ENCODE data around the gene SSTR4. TPM values are rescaled to one million over a fixed set of nuclear protein-coding genes. Genes with fewer than 3 reads are reported as not detected.
A peak's percentile ranks its signal among the peaks of the same experiment; 100 is the strongest.

Gene SSTR4
- total and polyA plus RNA-seq, 4 donors = not detected

DNA sequence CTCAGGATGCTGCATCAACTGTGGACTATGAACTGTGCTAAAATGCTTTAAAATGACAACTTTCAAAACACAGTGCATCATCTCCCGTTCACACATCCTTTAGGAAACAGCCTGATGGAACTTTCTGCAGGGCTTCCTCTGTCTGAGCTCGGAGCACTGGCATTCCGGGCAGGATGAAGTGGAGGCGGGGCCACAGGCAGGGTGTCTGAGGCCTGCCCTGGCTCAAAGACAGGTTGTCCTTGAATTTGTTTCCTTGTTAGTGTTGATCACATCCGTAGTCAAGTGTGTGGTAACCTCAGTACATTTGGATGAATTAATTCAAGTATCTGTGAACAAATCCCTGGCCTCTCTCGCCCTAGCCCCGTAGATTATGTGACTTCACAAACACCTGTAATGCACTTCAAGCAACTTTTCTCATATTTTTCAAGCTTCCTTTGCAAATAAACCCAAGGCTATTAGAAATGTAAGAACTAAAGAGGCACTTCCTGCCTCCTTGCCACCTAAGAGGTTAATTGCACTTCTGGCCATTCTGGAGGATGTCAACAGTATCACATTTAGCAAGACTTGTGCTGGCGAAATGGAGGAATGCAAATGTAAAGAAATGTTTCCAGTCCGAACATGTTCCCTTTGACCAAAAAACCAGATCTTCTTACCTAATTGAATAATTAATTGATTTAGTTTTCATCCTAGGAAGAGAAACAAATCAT lies 47.9 kb downstream of the SSTR4 start:
- Histone ChIP-seq H3K27ac (ENCODE audit: low read depth in 1 of 2, low read length in 2 of 2) (peak overlapping the region; percentile 17 to 64), H3K9ac (ENCODE audit: low read depth in 1 of 2, low read length in 2 of 2) (no peak overlapping the region), H3K4me1 (ENCODE audit: control insufficient read depth in 4 of 4, insufficient read depth in 4 of 4, low read length in 3 of 4) (peaks cover 0 to 3% (median 0%) of the 10 kb centered on the region in 4 donors), H3K9me3 (ENCODE audit: control insufficient read depth in 4 of 4, low read length in 3 of 4) (no peaks in the 10 kb centered on the region), H3K27me3 (ENCODE audit: control insufficient read depth in 4 of 4, insufficient read depth in 4 of 4, low read length in 3 of 4) (no peaks in the 10 kb centered on the region), H3K36me3 (ENCODE audit: control insufficient read depth in 4 of 4, insufficient read depth in 3 of 4, low read depth in 1 of 4, low read length in 3 of 4) (no peaks in the 10 kb centered on the region), H3K4me3 (ENCODE audit: low read depth in 1 of 3, low read length in 3 of 3) (no peak overlapping the region)
- no peak for DNase-seq (ENCODE audit: low spot score)
- 57% methylated on average over 9 of the region's 9 CpGs for WGBS
- no peak for TF ChIP-seq GABPA (IDR thresholded peaks at IDR 0.05 in 1 of 2, conservative IDR thresholded peaks at IDR 0.05 in 1 of 2)
- peak; percentile 64 for TF ChIP-seq NR2F2 (IDR thresholded peaks at IDR 0.05)
- TF ChIP-seq, protein P1, sequence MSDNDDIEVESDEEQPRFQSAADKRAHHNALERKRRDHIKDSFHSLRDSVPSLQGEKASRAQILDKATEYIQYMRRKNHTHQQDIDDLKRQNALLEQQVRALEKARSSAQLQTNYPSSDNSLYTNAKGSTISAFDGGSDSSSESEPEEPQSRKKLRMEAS (IDR thresholded peaks at IDR 0.05) = peak; percentile 21
- peak; percentile 47 for TF ChIP-seq SP1 (IDR thresholded peaks at IDR 0.05)
- no peak for TF ChIP-seq FOXA1 (IDR thresholded peaks at IDR 0.05)
- TF ChIP-seq HNF4G (IDR thresholded peaks at IDR 0.05) = no peak
- TF ChIP-seq RAD21 (IDR thresholded peaks at IDR 0.05) = peak; percentile 22 to 39
- TF ChIP-seq RXRA (IDR thresholded peaks at IDR 0.05) = peak; percentile 7 to 19
- TF ChIP-seq, protein P2, sequence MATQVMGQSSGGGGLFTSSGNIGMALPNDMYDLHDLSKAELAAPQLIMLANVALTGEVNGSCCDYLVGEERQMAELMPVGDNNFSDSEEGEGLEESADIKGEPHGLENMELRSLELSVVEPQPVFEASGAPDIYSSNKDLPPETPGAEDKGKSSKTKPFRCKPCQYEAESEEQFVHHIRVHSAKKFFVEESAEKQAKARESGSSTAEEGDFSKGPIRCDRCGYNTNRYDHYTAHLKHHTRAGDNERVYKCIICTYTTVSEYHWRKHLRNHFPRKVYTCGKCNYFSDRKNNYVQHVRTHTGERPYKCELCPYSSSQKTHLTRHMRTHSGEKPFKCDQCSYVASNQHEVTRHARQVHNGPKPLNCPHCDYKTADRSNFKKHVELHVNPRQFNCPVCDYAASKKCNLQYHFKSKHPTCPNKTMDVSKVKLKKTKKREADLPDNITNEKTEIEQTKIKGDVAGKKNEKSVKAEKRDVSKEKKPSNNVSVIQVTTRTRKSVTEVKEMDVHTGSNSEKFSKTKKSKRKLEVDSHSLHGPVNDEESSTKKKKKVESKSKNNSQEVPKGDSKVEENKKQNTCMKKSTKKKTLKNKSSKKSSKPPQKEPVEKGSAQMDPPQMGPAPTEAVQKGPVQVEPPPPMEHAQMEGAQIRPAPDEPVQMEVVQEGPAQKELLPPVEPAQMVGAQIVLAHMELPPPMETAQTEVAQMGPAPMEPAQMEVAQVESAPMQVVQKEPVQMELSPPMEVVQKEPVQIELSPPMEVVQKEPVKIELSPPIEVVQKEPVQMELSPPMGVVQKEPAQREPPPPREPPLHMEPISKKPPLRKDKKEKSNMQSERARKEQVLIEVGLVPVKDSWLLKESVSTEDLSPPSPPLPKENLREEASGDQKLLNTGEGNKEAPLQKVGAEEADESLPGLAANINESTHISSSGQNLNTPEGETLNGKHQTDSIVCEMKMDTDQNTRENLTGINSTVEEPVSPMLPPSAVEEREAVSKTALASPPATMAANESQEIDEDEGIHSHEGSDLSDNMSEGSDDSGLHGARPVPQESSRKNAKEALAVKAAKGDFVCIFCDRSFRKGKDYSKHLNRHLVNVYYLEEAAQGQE (IDR thresholded peaks at IDR 0.05) = no peak
- TF ChIP-seq, protein P3, sequence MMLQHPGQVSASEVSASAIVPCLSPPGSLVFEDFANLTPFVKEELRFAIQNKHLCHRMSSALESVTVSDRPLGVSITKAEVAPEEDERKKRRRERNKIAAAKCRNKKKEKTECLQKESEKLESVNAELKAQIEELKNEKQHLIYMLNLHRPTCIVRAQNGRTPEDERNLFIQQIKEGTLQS (IDR thresholded peaks at IDR 0.05) = no peak

DNA sequence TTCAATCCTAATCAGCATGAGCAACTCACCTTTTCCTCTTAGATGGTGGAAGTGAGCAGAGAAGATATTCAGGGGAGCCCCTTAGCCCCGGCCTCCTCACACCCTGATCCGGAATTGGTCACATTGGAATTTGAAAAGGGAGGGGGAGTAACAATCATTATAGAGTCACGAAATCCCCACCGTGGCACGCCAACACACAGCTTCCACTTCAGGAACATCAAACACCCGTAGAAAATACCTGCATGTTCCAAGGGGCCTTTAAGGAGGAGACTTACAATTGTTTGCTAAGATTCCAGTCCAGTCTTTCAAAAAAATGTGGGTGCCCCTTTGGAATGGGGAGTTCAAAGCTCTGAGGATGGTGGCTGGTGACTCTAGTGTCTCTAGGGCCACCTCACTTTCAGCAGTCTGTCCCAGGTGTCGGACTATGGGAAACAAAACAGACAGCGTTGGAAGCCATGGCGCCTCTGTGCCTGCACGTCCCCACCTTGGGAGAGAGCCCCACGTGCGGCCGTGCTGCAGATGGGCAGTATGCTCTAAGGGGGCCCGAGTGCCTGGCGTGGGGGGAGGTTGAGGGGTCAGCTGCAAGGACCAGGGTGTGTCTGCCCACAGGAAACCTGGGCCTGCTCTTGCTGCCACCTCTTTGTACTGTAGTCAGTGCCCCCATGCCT lies 48.6 kb downstream of the SSTR4 start:
- Histone ChIP-seq H3K36me3 (ENCODE audit: control insufficient read depth in 4 of 4, insufficient read depth in 3 of 4, low read depth in 1 of 4, low read length in 3 of 4) (no peaks in the 10 kb centered on the region), H3K4me1 (ENCODE audit: control insufficient read depth in 4 of 4, insufficient read depth in 4 of 4, low read length in 3 of 4) (peaks cover 0 to 3% (median 0%) of the 10 kb centered on the region in 4 donors), H3K27ac (ENCODE audit: low read depth in 1 of 2, low read length in 2 of 2) (peak overlapping the region; percentile 57 to 64), H3K4me3 (ENCODE audit: low read depth in 1 of 3, low read length in 3 of 3) (peak overlapping the region; percentile 21 to 66 (median 26)), H3K27me3 (ENCODE audit: control insufficient read depth in 4 of 4, insufficient read depth in 4 of 4, low read length in 3 of 4) (no peaks in the 10 kb centered on the region), H3K9me3 (ENCODE audit: control insufficient read depth in 4 of 4, low read length in 3 of 4) (no peaks in the 10 kb centered on the region), H3K9ac (ENCODE audit: low read depth in 1 of 2, low read length in 2 of 2) (no peak overlapping the region)
- WGBS = 81% methylated on average over 15 of the region's 15 CpGs
- TF ChIP-seq GABPA (IDR thresholded peaks at IDR 0.05 in 1 of 2, conservative IDR thresholded peaks at IDR 0.05 in 1 of 2) (no peak), EGR1 (IDR thresholded peaks at IDR 0.05; ENCODE audit: low read depth in 2 of 2) (no peak), RXRA (IDR thresholded peaks at IDR 0.05) (no peak), NR2F2 (IDR thresholded peaks at IDR 0.05) (no peak), HNF4A (conservative IDR thresholded peaks at IDR 0.05) (no peak), HNF4G (IDR thresholded peaks at IDR 0.05) (no peak), SP1 (IDR thresholded peaks at IDR 0.05) (no peak), TAF1 (conservative IDR thresholded peaks at IDR 0.05) (no peak), RAD21 (IDR thresholded peaks at IDR 0.05) (no peak), JUND (IDR thresholded peaks at IDR 0.05) (no peak), FOXA2 (IDR thresholded peaks at IDR 0.05) (no peak), YY1 (IDR thresholded peaks at IDR 0.05) (no peak), FOXA1 (IDR thresholded peaks at IDR 0.05) (no peak)
- TF ChIP-seq, protein P4, sequence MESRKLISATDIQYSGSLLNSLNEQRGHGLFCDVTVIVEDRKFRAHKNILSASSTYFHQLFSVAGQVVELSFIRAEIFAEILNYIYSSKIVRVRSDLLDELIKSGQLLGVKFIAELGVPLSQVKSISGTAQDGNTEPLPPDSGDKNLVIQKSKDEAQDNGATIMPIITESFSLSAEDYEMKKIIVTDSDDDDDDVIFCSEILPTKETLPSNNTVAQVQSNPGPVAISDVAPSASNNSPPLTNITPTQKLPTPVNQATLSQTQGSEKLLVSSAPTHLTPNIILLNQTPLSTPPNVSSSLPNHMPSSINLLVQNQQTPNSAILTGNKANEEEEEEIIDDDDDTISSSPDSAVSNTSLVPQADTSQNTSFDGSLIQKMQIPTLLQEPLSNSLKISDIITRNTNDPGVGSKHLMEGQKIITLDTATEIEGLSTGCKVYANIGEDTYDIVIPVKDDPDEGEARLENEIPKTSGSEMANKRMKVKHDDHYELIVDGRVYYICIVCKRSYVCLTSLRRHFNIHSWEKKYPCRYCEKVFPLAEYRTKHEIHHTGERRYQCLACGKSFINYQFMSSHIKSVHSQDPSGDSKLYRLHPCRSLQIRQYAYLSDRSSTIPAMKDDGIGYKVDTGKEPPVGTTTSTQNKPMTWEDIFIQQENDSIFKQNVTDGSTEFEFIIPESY (IDR thresholded peaks at IDR 0.05) = no peak
- TF ChIP-seq, protein P3 (IDR thresholded peaks at IDR 0.05) = no peak
- TF ChIP-seq, protein P2 (IDR thresholded peaks at IDR 0.05) = no peak
- TF ChIP-seq, protein P1 (IDR thresholded peaks at IDR 0.05) = no peak
- DNase-seq (ENCODE audit: low spot score) = no peak

Measured in liver (tissue), 9 donors.